Measurements from ENCODE around the gene MEX3D.

The MEX3D gene

GRCh38 chr19:1598777-1599459 is 30.8 kb upstream of the MEX3D start:
- DNase-seq (ENCODE audit: low read depth in 1 of 2, low spot score in 1 of 2): no peak

GRCh38 chr19:1593501-1593772 is 25.3 kb upstream of the MEX3D start:
- no peak for DNase-seq (ENCODE audit: low read depth in 1 of 2, low spot score in 1 of 2)

GRCh38 chr19:1592755-1593500 is 24.8 kb upstream of the MEX3D start, which contains the start of gene MBD3:
Gene MBD3, minus strand, starts transcription at chr19:1592865. Its CDS starts 234 bp downstream, at chr19:1592631.
- DNase-seq (ENCODE audit: low read depth in 1 of 2, low spot score in 1 of 2): peak; percentile 71 to 84

GRCh38 chr19:1592024-1592754 is 24.1 kb upstream of the MEX3D start:
- peak; percentile 57 to 78 for DNase-seq (ENCODE audit: low read depth in 1 of 2, low spot score in 1 of 2)

GRCh38 chr19:1591421-1592023 is 23.4 kb upstream of the MEX3D start:
- no peak for DNase-seq (ENCODE audit: low read depth in 1 of 2, low spot score in 1 of 2)

- DNase-seq (ENCODE audit: low read depth in 1 of 2, low spot score in 1 of 2): no peak
These were observed 22.7 kb upstream of the MEX3D start for GRCh38 chr19:1590641-1591397.

GRCh38 chr19:1587872-1588271 is 19.7 kb upstream of the MEX3D start:
- DNase-seq (ENCODE audit: low read depth in 1 of 2, low spot score in 1 of 2): no peak

- no peak for DNase-seq (ENCODE audit: low read depth in 1 of 2, low spot score in 1 of 2)
These were observed 17.1 kb upstream of the MEX3D start for GRCh38 chr19:1585243-1585580.

- DNase-seq (ENCODE audit: low read depth in 1 of 2, low spot score in 1 of 2): no peak
These were observed 16.5 kb upstream of the MEX3D start for GRCh38 chr19:1584500-1585242.

GRCh38 chr19:1582201-1582600 is 14.1 kb upstream of the MEX3D start:
- no peak for DNase-seq (ENCODE audit: low read depth in 1 of 2, low spot score in 1 of 2)

- DNase-seq (ENCODE audit: low read depth in 1 of 2, low spot score in 1 of 2): no peak
These were observed 12.8 kb upstream of the MEX3D start for GRCh38 chr19:1580957-1581356.

- DNase-seq (ENCODE audit: low read depth in 1 of 2, low spot score in 1 of 2): no peak
These were observed 12.3 kb upstream of the MEX3D start for GRCh38 chr19:1580382-1580781.

- DNase-seq (ENCODE audit: low read depth in 1 of 2, low spot score in 1 of 2): no peak
These were observed 11.1 kb upstream of the MEX3D start for GRCh38 chr19:1579222-1579621.

GRCh38 chr19:1577929-1578618 is 9.9 kb upstream of the MEX3D start:
- no peak for DNase-seq (ENCODE audit: low read depth in 1 of 2, low spot score in 1 of 2)

- no peak for DNase-seq (ENCODE audit: low read depth in 1 of 2, low spot score in 1 of 2)
These were observed 9.2 kb upstream of the MEX3D start for GRCh38 chr19:1577090-1577928.

- DNase-seq (ENCODE audit: low read depth in 1 of 2, low spot score in 1 of 2): no peak
These were observed 8.3 kb upstream of the MEX3D start for GRCh38 chr19:1576242-1577089.

- no peak for DNase-seq (ENCODE audit: low read depth in 1 of 2, low spot score in 1 of 2)
These were observed 7.5 kb upstream of the MEX3D start for GRCh38 chr19:1575323-1576241.
